Endometrial microvascular endothelial cells (primary cell): Measurements from ENCODE around the gene MAGEB4. TPM values are rescaled to one million over a fixed set of nuclear protein-coding genes. Genes with fewer than 3 reads are reported as not detected.
"Not testable (repeated sequence)": the region's sequence is repeated elsewhere in the genome, so short reads cannot be mapped to it uniquely, and the experiment has no call there.

Experiments
- in situ Hi-C: cut with HindIII; loops from 2 replicates; pipeline ENCODE4 v1.10.0; 2017; ENCODE audit warnings: low sequenced_read_pairs, low pct_unique_long_range_greater_than_20kb; ENCODE audit errors: inconsistent ontology term
- total RNA-seq: library from RNA; depleted of rRNA; stranded (reverse); fragments of >200 nt; gene quantifications from one replicate; pipeline ENCODE4 v1.2.3, GENCODE V29; 2015; ENCODE audit errors: inconsistent ontology term

Gene MAGEB4
- not detected for total RNA-seq

GRCh38 chrX:30241724-30242415 lies at the start of gene MAGEB4:
MAGEB4 (plus strand) TSS chrX:30242000; CDS start chrX:30242136, 136 bp downstream.
- in situ Hi-C loops = no loop called here

DNA sequence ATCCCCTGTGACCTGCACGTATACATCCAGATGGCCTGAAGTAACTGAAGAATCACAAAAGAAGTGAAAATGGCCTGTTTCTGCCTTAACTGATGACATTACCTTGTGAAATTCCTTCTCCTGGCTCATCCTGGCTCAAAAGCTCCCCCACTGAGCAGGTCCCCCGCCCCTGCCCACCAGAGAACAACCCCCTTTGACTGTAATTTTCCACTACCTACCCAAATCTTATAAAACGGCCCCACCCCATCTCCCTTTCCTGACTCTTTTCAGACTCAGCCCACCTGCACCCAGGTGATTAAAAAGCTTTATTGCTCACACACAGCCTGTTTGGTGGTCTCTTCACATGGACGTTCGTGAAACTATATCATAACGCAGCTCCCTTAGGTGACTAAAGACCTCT lies 47.9 kb upstream of the MAGEB4 start:
- in situ Hi-C loops = not testable (repeated sequence)

DNA sequence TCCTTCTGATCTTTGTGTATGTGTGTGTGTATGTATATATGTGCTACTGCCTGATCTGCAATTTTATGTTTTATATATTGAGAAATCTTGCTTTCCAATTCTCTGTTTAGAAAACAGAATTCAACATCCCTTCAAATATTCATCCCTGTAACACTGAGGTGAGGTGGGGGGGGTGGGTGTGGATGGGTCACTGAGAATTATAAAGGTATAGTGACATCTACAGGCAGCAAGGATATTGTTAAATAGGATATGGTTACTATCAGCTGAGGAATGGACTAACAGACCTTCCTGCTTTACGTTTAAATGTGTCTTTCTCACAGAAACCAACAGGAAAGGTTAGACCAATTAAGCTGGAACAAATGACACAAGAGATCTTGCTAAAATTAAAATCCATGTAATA lies 45.5 kb upstream of the MAGEB4 start:
- in situ Hi-C loops = no loop called here

DNA sequence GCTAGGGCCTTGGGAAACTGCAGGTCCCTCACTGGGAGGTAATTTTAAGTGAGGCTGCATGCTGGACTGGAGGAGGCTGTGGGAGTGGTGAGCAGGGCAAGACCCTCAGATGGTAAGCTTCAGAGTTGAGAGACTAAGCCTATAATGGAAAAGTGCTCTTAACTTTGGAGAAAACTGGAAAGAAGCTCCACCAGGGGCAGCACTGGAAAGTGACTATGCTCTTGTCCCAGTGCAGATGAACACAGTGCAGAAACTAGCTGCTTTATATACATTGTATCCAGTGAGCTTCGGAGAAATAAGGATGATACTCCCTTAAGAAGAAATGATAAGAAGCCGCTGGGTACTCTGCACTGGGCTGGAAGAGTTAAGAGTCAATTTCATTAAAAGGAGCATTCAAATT lies 29.6 kb upstream of the MAGEB4 start:
- in situ Hi-C loops = no loop called here

DNA sequence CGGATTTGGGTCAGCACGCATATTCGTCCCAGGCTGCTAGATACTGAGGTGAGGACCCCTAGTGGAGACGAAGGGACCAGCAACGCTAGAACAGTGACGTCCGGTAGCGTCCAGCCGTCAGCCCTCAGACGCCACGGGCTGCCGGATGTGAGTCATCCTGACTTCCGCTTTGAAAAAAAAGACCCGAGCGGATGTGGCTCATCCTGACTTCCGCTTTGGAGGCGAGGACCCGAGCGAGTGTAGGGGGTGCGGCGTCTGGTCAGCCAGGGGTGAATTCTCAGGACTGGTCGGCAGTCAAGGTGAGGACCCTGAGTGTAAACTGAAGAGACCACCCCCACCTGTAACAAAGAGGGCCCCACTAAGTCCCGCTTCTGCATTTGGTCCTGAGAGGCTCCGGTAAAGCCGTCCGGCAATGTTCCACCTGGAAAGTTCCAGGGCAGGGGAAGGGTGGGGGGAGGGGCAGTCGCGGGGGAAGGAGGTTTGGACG lies 26.4 kb upstream of the MAGEB4 start, which contains the start of gene MAGEB2:
Gene MAGEB2, plus strand, starts transcription at position 207 of the 487 bp plus-strand sequence. CDS start 3,018 bp downstream, outside the sequence.
- in situ Hi-C loops = no loop called here

GRCh38 chrX:30217465-30217864 lies 24.3 kb upstream of the MAGEB4 start:
- in situ Hi-C loops = no loop called here

DNA sequence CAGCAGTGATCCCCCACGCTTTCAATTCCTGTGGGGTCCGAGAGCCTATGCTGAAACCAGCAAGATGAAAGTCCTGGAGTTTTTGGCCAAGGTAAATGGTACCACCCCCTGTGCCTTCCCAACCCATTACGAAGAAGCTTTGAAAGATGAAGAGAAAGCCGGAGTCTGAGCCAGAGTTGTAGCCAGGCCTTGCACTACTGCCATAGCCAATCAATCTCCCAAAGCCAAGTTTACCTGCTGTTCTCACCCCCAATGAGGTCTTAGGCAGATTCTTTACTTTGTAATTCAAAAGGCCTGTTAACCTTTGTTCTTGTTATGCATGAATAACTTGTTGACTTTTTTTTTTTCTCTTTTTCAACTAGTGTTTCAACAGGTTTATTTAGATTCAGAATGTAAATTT lies 22.4 kb upstream of the MAGEB4 start:
- in situ Hi-C loops = no loop called here

GRCh38 chrX:30220661-30221060 lies 21.1 kb upstream of the MAGEB4 start:
- in situ Hi-C loops = no loop called here

- in situ Hi-C loops = no loop called here
Measured at GRCh38 chrX:30224536-30224935, 17.3 kb upstream of the MAGEB4 start.

DNA sequence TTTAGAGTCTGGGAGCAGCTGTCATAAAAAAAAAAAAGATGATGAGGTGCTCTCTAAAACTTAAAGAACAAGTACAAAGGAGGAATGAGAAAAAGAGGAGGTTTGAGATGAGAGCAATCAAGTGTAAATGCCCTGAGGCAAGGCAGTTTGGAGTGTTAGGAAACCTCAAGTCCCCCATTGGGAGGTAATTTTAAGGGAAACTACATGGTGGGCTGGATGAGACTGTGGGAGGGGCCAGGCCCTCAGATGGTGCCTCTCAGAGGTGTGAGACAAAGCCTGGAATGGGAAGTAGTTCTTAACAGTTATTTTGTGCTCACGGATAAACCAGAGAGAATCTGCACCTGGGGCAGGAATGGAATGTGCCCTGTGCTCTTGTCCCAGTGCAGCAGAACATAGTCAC lies 13.3 kb upstream of the MAGEB4 start:
- in situ Hi-C loops = no loop called here

- in situ Hi-C loops = no loop called here
Measured at GRCh38 chrX:30230395-30230794, 11.4 kb upstream of the MAGEB4 start, which contains the start of gene MAGEB3. MAGEB3 (plus strand) TSS chrX:30230657; CDS start chrX:30235925, 5,268 bp downstream.

DNA sequence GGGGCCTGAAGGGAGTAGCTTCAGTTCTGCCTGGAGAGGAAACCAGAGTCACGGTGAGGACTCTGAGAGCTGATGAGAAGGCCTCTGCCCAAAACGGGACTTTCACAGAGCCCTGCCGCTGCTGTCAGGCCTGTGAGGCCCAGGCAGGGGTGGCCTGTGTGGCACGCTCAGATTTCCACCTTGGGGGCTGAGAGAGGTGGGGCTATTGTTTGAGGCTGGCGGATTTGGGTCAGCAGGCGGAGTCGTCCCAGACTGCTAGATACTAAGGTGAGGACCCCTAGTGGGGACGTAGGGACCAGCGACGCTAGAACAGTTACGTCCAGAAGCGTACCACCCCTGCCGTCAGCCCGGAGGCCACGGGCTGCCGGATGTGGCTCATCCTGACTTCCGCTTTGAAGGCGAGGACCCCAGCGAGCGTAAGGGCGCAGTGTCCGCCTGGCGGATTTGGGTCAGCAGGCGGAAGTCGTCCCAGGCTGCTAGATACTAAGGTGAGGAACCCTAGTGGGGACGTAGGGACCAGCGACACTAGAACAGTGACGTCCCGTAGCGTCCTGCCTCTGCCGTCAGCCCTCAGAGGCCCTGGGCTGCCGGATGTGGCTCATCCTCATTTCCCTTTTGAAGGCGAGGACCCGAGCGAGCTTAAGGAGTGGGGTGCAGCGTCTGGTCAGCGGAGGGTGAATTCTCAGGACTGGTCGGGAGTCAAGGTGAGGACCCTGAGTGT lies 5.1 kb downstream of the MAGEB4 start, which contains the start of gene MAGEB1:
Gene MAGEB1, plus strand, starts transcription at position 378 of the 721 bp plus-strand sequence. CDS start 3,348 bp downstream, outside the sequence.
- in situ Hi-C loops = no loop called here

- in situ Hi-C loops = no loop called here
Measured at GRCh38 chrX:30248854-30249253, 7.1 kb downstream of the MAGEB4 start.

GRCh38 chrX:30253257-30253656 lies 11.5 kb downstream of the MAGEB4 start:
- in situ Hi-C loops = no loop called here

DNA sequence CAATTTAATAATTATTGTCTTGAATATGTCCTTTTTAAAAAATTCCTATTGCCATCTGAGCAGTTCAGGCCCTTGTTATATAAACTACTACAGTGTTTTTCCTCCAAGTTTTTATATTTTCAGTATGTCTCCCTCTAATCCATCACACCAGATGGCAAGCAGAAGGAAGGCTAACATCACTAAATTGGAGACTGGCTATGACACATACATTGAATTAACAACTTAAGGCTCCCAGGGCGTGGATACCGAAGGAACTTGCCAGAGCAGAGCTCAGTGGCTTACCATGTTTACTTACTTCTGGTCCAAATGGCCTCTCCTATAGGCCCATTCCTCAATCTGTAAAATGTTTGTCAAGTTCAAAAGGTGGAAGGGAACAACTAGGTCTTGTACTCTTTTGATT lies 18.1 kb downstream of the MAGEB4 start:
- in situ Hi-C loops = no loop called here

- in situ Hi-C loops = no loop called here
Measured at GRCh38 chrX:30261012-30261411, 19.2 kb downstream of the MAGEB4 start.

GRCh38 chrX:30262763-30263162 lies 21.0 kb downstream of the MAGEB4 start:
- in situ Hi-C loops = no loop called here

DNA sequence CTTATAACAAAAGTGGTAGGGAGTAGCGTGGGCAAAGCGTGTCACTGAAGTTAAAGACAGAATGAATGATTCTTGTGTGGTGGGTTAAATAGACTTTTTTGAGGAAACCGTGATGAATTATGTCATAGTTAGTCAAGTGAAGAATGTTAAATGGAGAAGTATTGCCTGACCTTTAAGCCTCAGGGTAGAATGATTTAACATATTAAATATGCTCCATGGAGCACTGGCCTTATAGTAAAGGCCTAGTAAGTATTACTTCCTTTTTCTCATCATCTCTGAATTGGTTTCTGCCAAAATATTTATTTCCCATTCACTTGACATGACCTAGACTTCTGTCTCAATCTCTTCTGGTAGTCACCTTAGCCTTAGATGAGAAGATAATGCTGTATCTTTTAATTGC lies 28.8 kb downstream of the MAGEB4 start:
- in situ Hi-C loops = no loop called here

DNA sequence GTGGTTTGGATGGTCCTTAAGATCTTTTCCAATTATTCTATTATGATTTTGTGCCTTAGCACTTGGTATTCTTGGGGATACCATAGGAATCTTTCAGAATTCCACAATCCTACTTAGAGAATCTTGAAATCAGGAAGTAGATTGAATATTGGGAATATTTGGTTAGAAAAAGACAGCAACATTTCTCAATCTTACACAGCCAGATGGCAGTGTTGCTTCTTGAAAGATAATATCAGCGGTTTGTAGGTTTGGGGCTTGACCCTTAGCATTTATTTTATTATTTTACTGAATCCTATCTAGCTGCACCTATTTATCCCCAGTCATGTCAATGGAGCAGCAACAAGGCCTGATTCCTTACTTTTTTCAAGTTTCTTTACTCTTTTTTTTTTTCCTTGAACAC lies 33.7 kb downstream of the MAGEB4 start:
- in situ Hi-C loops = no loop called here

GRCh38 chrX:30278365-30278764 lies 36.6 kb downstream of the MAGEB4 start:
- in situ Hi-C loops = no loop called here
